Stimulated activated CD4-positive, alpha-beta T cell treated with anti-CD3 and anti-CD28 coated beads, Interleukin-1b, Interleukin-23, amount 100 ng/mL, for 1 hour (primary cell): Measurements from ENCODE around the gene NTN4.
"Not testable (repeated sequence)": the region's sequence is repeated elsewhere in the genome, so short reads cannot be mapped to it uniquely, and the experiment has no call there.

ENCODE experiments used
- DNase-seq, 2 donors: peaks; one replicate each; pipeline ENCODE4 v3.0.0-alpha.2; 2020; ENCODE audit warnings: low read depth in 2 of 2

NTN4 gene

DNA sequence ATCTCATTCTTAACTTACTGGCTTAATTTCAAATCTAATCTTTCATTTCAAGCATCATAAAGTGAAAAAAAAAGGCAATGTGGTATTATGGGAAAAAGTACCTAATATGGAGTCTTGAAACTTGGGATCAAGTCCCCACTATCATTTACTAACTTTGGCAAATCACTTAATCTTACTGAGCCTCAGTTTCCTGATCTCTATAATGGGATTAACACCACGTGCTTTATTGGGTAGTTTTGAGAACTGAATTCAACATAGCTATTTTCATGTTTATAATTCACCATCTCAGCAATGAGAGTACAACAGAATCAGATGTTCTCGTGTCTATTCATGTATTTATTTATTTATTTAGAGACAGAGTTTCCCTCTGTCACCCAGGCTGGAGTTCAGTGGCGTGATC, 78.3 kb downstream of the NTN4 start:
- DNase-seq = no peak

DNA sequence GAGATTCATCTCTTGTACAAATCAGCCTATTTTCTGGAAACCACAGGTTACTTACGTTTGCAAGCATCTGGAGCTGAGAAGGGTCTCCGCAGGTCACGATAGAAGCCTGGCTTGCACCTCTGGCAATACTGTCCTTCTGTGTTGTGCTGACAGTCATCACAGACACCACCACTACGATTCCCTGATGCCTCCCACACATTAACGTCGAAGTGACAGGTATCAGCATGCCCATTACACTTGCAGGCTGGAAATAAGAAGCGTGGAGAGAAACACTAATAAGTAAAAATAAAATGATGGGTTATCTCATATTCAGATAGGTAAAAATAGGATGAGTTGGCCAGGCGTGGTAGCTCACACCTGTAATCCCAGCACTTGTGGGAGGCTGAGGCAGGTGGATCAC, 80.2 kb downstream of the NTN4 start:
- no peak for DNase-seq

DNA sequence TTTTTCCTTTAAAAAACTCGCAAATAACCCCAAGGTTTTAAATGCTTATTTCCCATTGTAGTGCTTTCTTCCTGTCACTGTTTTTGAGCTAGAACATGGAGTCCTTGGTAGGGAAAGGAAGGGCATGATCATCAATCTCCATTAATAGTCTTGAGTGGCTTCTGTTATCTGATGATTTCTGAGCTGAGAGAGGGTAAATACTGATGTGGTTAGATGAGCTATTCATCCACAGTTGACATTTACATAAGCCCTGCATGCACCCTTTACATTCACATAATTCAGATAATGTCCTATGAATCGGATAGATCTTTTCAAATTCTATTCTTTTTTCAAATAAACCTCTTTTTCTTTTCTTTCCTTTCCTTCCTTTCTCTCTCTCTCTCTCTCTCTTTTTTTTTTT, 81.4 kb downstream of the NTN4 start:
- DNase-seq = no peak

DNA sequence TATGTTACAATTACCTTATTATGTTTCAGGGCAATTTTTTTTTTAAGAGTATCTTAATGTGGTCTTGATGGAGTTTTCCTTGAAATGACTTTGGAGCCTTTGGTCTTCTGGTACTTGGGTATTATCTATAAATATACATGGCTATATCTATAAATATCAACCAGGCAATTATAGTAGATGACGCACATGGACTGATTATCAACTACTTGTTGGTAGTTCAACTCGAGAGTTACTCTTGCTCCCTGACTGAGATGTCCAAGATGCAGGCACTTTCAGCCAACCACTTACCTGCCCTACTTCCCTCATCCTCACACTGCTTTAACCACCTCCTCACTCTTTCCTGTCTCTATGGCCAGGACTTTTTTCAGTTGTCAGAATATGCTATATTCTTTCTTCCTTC, 85.4 kb downstream of the NTN4 start:
- no peak for DNase-seq

DNA sequence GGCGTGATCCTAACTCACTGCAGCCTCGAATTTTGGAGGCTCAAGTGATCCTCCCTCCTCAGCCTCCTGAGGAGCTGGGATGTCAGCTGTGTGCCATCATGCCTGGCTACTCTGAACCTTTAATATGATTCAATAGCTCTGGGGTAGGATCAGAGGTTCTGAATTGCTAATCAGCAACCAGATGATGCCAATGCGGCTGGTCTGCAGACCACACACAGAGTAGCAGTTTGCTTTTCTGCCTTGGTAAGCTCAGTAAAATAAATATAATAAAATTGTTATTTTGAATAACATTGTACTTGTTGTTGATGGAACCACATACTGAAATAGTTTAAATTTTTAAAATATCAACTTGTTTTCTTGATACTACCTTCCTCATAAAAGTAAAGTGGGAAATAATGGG, 86.6 kb downstream of the NTN4 start:
- DNase-seq = no peak

DNA sequence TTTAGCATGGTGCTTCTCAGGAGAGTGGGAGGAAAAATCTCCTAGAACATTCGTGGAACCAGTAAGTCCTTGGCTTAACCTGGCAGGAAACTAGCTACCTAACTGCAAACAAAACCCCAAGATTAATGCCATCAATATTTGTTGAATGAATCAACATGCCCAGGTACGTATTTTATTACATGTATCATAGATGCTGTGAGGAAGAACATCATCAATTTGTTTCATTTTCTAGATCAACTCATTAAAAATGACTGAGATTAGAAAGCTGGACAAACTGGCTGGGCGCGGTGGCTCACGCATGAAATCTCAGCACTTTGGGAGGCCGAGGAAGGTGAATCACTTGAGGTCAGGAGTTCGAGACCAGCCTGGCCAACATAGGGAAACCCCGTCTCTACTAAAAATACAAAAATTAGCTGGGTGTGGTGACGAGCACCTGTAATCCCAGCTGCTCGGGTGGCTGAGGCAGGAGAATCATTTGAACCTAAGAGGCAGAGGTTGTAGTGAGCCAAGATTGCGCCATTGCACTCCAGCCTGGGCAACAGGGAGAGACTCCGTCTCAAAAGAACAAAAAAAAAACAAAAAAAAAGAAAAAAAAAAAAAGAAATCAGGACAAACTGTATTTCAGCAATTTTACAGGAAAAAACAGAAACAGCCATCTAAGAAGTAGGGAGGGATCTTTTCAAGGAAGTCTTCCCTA, 88.7 kb downstream of the NTN4 start:
- no peak for DNase-seq

DNA sequence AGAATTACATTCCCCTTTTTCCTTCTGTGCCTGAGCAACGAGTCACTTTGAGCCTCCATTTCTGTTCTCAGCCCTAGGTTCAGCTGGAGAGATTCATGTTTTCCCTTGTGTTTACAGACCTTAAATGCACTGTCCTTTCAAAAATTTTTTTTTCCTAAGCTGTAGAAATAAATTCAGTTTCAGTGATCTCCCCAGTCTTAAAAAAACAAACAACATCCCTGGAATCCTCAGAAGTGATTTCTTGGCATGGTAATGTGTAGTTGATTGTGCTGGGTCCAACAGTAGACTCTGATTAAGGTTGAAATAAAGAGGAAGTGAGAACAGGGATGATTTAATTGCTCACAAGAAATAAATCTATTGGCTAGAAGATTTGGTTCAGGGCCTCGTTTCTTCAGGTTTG, 89.3 kb downstream of the NTN4 start:
- no peak for DNase-seq

DNA sequence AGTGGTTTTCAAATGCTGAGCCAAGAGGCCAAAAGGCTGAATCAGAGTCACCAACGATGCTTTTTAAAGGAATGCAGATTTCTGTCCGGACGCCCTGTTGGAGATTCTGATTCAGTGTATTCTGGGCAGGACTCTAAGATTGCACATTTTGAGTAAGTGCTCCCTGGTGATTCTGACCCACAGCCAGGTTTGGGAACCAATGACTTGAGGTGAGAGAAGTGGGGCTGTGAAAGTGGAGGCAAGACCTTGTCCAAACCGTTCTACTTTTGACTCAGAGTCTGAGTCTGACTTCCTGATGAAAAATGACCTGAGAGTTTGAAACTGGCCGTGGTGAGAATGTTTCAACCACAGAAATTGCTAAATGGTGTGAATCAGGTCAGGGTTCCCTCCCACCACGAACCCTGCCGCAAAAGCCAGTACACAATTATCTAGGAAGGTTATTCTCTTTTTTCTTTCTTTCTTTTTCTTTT, 90.2 kb downstream of the NTN4 start:
- no peak for DNase-seq

DNA sequence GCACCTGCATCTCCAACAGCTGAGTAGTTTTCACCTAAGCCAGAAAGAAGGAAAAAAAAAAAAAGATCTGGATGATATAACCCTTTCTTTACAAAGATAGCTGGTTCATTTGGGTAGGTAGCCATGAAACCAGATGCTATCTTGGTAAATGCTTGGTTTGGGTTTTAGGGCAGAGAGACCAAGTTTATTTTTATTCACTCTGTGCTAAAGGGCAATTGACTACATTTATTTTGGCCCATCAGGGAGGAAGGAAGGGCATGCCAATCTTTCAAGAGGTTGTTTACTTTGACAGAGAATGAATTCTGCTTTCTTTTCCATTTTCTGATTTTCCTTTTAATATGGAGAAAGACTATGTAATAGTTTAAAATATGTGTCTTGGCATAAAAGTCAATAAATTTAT, 91.0 kb downstream of the NTN4 start:
- no peak for DNase-seq

DNA sequence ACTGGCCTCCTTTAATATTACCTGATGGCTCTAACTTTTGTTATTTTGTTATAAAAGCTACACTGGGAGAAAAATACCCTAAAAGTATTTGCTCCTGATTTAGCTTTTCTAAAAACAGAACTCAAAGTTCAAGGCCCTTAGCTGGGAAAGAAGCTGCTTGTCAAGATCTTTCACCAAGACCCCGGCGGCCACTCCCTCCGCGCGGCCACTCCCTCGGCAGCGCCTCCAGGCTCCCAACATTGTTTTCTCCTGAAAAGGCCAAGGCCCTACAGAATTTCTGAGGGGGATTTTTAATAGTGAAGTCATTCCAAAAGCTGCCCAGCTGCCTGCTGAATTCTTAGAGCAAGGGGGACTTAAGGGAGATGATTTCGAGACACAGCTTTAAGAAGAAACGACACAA, 96.4 kb downstream of the NTN4 start:
- DNase-seq = no peak

DNA sequence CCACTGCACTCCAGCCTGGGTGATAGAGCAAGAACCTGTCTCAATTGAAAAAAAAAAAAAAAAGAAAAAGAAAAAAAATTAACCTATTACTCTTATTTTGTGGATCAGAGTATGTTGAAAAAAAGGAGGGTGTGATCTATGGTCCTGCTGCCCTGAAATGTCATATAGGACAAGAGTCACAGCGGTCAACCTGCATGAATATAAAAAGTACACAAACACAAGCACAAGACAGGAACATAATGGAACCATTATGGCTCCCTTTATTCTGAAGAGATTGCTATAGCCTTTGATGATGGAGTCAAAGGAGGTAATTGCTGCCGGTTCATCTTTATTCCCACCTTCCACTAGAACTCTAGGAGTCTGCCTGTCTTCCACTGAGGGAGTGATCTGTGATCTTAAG, 96.9 kb downstream of the NTN4 start:
- no peak for DNase-seq

DNA sequence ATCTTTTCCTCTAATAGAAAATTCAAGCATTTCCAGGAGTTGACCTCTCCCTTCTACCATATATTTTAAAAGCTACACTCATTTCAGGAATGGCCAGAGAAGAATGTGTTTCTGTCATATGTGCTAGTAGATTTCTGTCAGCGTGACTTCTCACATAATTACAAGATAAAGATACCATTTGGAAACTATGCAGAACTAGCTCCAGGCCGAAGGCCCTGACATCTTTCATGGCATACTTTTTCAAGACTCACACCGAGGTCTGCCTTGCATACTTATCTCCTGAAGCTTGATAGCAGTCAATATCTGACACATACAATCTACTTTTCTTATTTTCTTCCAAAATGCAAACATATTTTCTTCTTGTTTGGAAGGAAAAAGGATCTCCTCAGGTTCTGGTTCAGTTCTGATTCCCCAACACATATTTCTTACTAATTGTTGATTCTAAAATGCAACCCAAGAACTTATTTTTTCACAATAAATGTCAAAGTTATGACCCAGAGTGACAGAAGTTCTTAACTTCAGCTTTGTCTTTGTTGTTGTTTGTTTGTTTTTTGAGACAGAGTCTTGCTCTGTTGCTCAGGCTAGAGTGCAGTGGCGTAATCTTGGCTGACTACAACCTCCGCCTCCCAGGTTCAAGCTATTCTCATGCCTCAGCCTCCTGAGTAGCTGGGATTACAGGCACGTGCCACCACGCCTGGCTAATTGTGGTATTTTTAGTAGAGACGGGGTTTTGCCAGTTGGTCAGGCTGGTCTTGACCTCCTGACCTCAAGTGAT, 99.5 kb downstream of the NTN4 start:
- no peak for DNase-seq

DNA sequence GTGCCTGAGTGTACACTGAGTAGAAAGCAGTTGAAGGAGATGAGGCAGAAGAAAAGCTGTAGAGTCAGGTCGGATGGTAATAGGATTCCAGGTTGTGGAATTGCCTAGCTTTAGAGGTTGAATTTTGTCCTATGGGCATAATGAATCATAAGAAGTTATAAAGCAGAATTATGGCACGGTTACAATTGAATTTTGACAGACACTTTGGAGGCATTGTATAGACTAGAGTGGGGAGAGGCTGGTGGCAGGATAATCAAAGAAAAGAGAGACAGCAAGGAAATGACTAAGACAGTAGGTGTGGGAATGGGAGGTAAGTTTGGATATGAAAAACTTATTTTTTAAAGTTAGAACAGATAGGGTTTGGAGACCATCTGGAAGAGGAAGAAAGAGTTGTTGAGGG, 102.6 kb downstream of the NTN4 start:
- DNase-seq = no peak

DNA sequence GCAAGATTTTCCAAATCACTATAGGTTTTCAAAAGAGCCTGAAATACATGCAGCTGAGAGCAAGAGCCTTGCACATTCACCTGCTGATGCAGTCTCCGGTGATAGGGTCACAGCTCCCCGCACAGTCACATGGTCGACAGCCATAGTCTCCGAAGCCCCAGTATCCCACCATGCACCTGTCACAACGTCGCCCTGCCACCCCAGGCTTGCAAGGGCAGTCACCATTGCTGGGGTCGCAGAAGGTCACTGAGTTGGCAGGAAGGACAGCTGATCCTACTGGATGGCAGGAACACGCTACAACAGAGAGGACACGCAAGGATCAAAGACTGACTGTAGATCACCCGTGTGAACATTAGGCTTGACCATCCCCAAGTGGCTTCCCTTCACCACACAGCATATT, 107.1 kb downstream of the NTN4 start:
- no peak for DNase-seq

DNA sequence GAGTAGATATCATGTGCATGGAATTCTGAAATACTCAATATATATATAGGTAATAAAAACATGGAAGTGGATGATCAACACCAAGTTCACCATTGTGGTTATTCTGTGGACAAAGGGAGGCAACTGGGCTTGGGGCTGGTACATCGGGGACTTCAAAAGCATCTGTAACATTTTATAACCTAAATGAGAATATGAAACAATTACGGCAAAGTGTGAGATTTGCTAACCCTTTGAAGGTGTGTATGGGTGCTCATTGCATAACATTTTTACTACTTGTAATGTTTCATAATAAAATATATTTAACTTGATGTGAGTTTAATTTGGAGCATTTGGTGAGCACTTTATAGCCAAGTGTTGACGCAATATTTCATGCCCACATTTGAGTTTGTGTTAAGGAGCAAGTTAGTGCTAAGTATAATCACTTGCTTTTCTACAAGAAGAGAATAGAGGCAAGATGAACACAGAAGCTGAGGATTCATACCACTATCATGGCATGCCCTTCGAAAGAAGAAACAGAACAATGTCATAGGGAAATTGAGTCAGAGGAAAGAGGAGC, 109.3 kb downstream of the NTN4 start:
- DNase-seq = no peak

DNA sequence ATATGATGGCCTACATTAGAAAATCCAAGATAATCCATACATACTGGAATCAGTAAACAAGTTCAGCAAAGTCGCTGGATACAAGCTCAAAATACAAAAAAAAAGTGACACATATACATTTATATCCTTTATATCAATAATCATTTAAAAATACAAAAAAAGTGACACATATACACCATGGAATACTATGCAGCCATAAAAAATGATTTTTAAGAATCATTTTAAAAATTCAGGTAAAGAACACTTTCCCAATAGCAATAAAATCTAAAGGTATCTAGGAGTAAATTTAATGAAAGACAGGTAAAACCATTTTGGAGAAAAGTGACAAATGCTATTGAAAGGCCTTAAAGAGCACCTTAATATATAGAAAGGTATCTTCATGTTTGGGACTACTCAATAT, 111.9 kb downstream of the NTN4 start:
- DNase-seq = no peak

DNA sequence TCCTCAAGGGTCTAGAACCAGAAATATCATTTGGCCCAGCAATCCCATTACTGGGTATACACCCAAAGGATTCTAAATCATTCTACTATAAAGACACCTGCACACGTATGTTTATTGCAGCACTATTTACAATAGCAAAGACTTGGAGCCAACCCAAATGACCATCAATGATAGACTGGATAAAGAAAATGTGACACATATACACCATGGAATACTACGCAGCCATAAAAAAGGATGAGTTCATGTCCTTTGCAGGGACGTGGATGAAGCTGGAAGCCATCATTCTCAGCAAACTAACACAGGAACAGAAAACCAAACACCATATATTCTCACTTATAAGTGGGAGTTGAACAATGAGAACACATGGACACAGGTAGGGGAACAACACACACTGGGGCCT, 112.8 kb downstream of the NTN4 start:
- not testable (repeated sequence) for DNase-seq

DNA sequence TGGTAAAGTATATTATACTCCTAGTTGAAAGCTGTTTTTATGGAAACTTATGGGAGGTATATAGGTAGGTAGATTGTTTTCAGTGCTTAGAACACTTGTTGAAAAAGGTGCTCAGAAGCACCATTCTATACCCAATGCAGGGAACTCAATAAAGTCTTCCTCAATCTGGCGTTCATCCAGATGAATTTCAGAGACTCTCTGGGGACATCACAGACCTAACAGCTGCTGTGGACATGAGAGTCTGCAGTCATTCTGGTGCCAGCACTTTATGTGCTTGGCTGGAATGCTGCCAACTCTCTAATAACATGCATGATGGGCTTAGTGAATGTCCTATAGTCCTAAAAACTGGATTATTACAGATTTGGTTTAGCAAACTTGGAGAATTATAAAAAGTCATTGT, 115.9 kb downstream of the NTN4 start:
- DNase-seq = no peak

DNA sequence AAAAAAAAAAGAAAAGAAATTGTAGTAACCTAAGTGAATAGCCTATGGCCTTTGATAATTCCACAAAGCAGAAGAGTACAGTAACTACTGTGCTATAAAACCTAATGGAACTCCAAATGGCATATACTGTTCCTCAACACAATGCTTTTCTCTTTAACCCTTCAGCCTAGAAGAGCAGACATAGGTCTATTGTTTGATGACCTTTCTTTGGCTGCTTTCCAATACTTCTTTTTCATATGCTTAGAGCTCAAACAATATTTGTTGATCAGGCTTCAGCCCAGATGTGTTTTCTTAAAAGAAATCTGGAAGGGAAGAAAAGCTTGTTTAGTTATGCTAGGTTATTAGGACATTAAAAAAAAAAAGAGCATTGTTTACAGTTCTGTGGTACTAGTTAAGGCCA, 116.4 kb downstream of the NTN4 start:
- no peak for DNase-seq

DNA sequence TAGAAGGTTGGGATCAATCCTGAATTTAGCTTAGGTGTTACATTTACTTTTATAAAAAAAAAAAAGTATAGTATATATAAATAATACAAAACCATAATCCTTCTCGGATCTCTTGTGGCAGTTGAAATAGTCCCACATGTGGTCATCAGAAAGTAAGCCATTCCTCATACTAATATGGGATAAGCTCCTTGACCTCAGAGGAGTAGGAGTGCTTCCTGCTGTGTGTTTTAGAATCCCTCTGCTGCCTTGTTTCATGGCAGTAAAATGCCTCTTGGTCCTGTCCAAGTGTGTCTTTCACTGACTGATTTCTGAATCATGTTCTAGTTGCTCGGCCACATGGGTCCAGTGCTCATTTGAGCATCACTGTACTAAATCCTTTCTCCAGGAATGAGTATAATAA, 117.0 kb downstream of the NTN4 start:
- DNase-seq = no peak

DNA sequence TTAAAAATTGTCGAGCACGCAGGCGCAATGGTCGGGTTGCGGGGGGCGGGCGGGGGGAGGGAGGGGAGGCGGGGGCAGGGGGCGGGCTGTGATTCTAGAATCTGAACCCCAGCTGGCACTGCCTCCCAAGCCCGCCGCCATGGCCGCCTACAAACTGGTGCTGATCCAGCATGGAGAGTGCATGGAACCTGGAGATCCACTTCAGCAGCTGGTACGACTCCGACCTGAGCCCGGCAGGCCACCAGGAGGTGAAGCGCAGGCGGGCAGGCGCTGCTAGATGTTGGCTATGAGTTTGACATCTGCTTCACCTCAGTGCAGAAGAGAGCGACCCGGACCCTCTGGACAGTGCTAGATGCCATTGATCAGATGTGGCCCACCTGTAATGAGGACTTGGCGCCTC, 118.4 kb downstream of the NTN4 start:
- no peak for DNase-seq

DNA sequence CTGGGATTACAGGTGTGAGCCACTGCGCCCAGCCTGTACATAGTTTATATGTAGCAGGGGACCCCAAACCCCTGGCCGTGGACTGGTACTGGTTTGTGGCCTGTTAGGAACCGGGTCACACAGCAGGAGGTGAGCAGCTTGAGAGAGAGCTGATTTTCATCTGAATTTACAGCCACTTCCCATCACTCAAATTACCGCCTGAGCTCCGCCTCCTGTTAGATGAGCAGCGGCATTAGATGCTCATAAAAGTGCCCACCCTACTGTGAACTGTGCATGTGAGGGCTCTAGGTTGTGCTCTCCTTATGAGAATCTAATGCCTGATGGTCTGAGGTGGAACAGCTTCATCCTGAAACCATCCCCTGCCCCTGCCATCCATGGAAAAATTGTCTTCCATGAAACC, 119.3 kb downstream of the NTN4 start:
- no peak for DNase-seq

DNA sequence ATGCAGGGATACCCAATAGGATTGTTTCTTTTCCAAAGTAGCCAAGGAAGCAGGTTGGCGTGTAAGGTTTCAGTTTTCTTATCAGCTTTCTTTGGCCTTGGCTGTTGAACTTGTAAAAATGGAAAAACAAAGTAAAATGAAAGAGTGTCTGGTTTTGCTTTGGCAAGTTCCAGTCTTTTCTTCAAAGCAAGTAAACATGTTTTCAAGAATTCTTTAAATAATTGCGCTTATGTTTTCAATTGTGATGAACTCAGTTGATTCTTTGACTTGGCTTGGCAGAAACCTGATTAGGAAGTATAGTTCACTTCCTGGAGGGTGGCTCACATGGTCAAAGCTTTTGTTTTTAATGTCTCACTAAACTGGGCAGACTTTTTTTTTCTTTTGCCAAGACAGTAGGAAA, 127.0 kb downstream of the NTN4 start:
- DNase-seq = no peak
